HG03571 (cell line): ENCODE measurements around the gene ZNF789.

Experiments used
- ATAC-seq: cut with Tn5 transposase; IDR thresholded peaks from one replicate; pipeline ENCODE4 v1.9.1; 2021; ENCODE audit not compliant: unreplicated experiment

The ZNF789 gene

GRCh38 chr7:99457650-99458493 lies 14.8 kb upstream of the ZNF789 start:
- ATAC-seq, result no peak

GRCh38 chr7:99459087-99459486 lies 13.6 kb upstream of the ZNF789 start:
- no peak for ATAC-seq

- no peak for ATAC-seq
Observed at GRCh38 chr7:99460651-99461050, 12.0 kb upstream of the ZNF789 start.

GRCh38 chr7:99461221-99461620 lies 11.5 kb upstream of the ZNF789 start:
- ATAC-seq, result no peak

- no peak for ATAC-seq
Observed at GRCh38 chr7:99465421-99465768, 7.3 kb upstream of the ZNF789 start.

- ATAC-seq, result no peak
Observed at GRCh38 chr7:99468336-99468918, 4.3 kb upstream of the ZNF789 start.

- ATAC-seq, result no peak
Observed at GRCh38 chr7:99469381-99470065, 3.2 kb upstream of the ZNF789 start.

- peak; percentile 15 for ATAC-seq
Observed at GRCh38 chr7:99473315-99473596, 566 bp downstream of the ZNF789 start.

GRCh38 chr7:99476107-99476506 lies 3.4 kb downstream of the ZNF789 start:
- no peak for ATAC-seq

- no peak for ATAC-seq
Observed at GRCh38 chr7:99478464-99479440, 6.1 kb downstream of the ZNF789 start.

- ATAC-seq, result no peak
Observed at GRCh38 chr7:99485094-99485493, 12.4 kb downstream of the ZNF789 start.

- no peak for ATAC-seq
Observed at GRCh38 chr7:99489235-99489634, 16.5 kb downstream of the ZNF789 start.

- no peak for ATAC-seq
Observed at GRCh38 chr7:99490878-99491277, 18.2 kb downstream of the ZNF789 start.

- no peak for ATAC-seq
Observed at GRCh38 chr7:99493823-99494222, 21.1 kb downstream of the ZNF789 start.

GRCh38 chr7:99497766-99498545 lies 25.3 kb downstream of the ZNF789 start:
- no peak for ATAC-seq

GRCh38 chr7:99498546-99498944 lies 25.9 kb downstream of the ZNF789 start:
- ATAC-seq, result no peak

GRCh38 chr7:99499371-99499720 lies 26.7 kb downstream of the ZNF789 start:
- ATAC-seq, result peak; percentile 17

- peak; percentile 41 for ATAC-seq
Observed at GRCh38 chr7:99499721-99500636, 27.3 kb downstream of the ZNF789 start, which contains the start of gene ZNF394. TSS of gene ZNF394 (minus strand) at chr7:99500281. CDS start at chr7:99500093, 188 bp downstream.

- ATAC-seq, result no peak
Observed at GRCh38 chr7:99500637-99501009, 27.9 kb downstream of the ZNF789 start.
